SU-DHL-6 (cell line): ENCODE data around the gene MRPS18B.
A peak's percentile ranks its signal among the peaks of the same experiment; 100 is the strongest.

Experiments
- H2AFZ ChIP-seq: fragments of 200-600 bp; sonication (generic); 2 replicates; pipeline ENCODE4 v1.6.1; 2014; ENCODE audit warnings: low read depth, mild to moderate bottlenecking, moderate library complexity, mixed read lengths, antibody characterized with exemption, low read length; ENCODE audit not compliant: severe bottlenecking
- H3F3A ChIP-seq: fragments of 200-600 bp; shearing (Covaris generic); 2 replicates; pipeline ENCODE4 v1.6.0; 2016; ENCODE audit warnings: antibody characterized with exemption, mild to moderate bottlenecking; ENCODE audit not compliant: insufficient read depth
- H3K27ac ChIP-seq: fragments of 200-600 bp; sonication (generic); 2 replicates; pipeline ENCODE4 v1.5.1; 2016; ENCODE audit warnings: low read depth, mild to moderate bottlenecking, low read length, moderate library complexity, mixed read lengths
- H3K27me3 ChIP-seq: fragments of 200-600 bp; sonication (generic), shearing (Covaris generic); 2 replicates; pipeline ENCODE4 v1.6.0; 2014; ENCODE audit warnings: mild to moderate bottlenecking, low read length
- H3K36me3 ChIP-seq: fragments of 200-600 bp; sonication (generic); 2 replicates; pipeline ENCODE4 v1.6.1; 2014; ENCODE audit warnings: mild to moderate bottlenecking, low read length, mixed read lengths
- H3K4me2 ChIP-seq: fragments of 300-600, 200-600 bp; shearing (Covaris generic), sonication (generic); 2 replicates; pipeline ENCODE4 v1.6.0; 2014; ENCODE audit warnings: low read length, low read depth, mild to moderate bottlenecking; ENCODE audit not compliant: poor library complexity, severe bottlenecking
- H3K4me3 ChIP-seq: fragments of 200-600 bp; sonication (generic); 2 replicates; pipeline ENCODE4 v1.5.1; 2014; ENCODE audit warnings: antibody characterized with exemption, low read length, mild to moderate bottlenecking, mixed read lengths; ENCODE audit not compliant: insufficient read depth, poor library complexity, severe bottlenecking
- H3K79me2 ChIP-seq: fragments of 200-600 bp; sonication (generic); 2 replicates; pipeline ENCODE4 v1.6.1; 2014; ENCODE audit warnings: mild to moderate bottlenecking, low read length, moderate library complexity; ENCODE audit not compliant: insufficient read depth
- H3K9ac ChIP-seq: fragments of 200-600 bp; sonication (generic); 2 replicates; pipeline ENCODE4 v1.7.0; 2014; ENCODE audit warnings: mild to moderate bottlenecking, low read length
- H3K9me2 ChIP-seq: fragments of 200-600 bp; sonication (generic); replicated peaks from 2 replicates; pipeline ENCODE4 v1.6.1; 2014; ENCODE audit warnings: low read length; ENCODE audit not compliant: insufficient read depth
- H3K9me3 ChIP-seq: fragments of 200-600 bp; sonication (generic); 2 replicates; pipeline ENCODE4 v1.6.1; 2014; ENCODE audit warnings: low read length, mixed read lengths; ENCODE audit not compliant: insufficient read depth
- H4K20me1 ChIP-seq: fragments of 200-600 bp; sonication (generic); 2 replicates; pipeline ENCODE4 v1.6.1; 2014; ENCODE audit warnings: low read depth, mild to moderate bottlenecking, antibody characterized with exemption, low read length, moderate library complexity, mixed read lengths
- EZH2phosphoT487 ChIP-seq: fragments of 200-600 bp; sonication (generic), shearing (Covaris generic); conservative IDR thresholded peaks from 2 replicates; pipeline ENCODE4 v1.6.1; 2018; ENCODE audit warnings: mild to moderate bottlenecking, antibody characterized with exemption, low read length, moderate library complexity, mixed read lengths
- TF ChIP-seq, protein P1 (sequence below): fragments of 200-600 bp; sonication (generic); IDR thresholded peaks from one replicate; pipeline ENCODE4 v1.5.1; 2017; ENCODE audit warnings: antibody characterized with exemption, mild to moderate bottlenecking, low read length, moderate library complexity; ENCODE audit not compliant: insufficient read depth, poor library complexity, severe bottlenecking

The MRPS18B gene

DNA sequence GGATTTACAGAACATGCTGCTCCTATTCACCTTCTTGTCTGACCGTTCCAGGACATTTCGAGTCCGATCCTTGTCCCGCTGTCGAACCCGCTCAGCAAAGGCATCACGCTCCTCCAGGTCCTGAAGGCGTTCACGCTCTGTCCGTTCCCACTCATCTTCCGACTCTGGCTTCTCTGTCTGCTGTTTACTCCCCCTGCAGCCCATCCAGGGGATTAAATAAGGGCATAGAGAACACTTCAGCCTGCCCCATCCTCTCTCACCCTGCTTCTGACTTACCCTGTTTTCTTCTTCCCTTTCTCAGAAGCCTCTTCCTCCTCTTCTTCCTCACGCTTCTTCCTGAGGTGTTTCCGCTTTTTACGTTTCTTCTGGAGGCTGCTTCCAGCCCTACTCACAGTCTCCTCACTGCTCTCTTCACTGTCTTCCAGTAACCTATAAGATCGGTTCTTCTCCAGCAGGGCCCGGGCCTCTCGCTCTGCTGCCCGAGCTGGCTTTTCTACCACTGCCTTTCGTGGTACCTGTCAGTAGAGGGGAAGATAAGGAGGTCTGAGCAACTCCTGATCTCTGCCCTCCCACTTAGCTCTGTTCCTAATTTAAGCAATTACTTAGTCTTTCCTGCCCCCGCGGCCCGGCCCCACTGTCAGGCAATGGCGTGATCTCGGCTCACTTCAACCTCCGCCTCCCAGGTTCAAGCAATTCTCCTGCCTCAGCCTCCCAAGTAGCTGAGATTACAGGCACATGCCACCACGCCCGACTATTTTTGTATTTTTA lies 53.3 kb downstream of the MRPS18B start:
- Histone ChIP-seq H4K20me1 (no peaks in the 10 kb centered on the region), H3K4me2 (peak overlapping the region; percentile 62), H3K9ac (peak overlapping the region; percentile 76; the same call in 1 of the 2 replicates), H3K9me2 (no peaks in the 10 kb centered on the region), H3K79me2 (peaks cover 14% of the 10 kb centered on the region), H3K27me3 (no peaks in the 10 kb centered on the region), H3K4me3 (no peak overlapping the region), H3K36me3 (peaks cover 7% of the 10 kb centered on the region; the same call in 1 of the 2 replicates), H3K27ac (no peak overlapping the region), H3F3A (peaks cover 16% of the 10 kb centered on the region), H2AFZ (no peak overlapping the region), H3K9me3 (no peaks in the 10 kb centered on the region)
- TF ChIP-seq, protein P1, sequence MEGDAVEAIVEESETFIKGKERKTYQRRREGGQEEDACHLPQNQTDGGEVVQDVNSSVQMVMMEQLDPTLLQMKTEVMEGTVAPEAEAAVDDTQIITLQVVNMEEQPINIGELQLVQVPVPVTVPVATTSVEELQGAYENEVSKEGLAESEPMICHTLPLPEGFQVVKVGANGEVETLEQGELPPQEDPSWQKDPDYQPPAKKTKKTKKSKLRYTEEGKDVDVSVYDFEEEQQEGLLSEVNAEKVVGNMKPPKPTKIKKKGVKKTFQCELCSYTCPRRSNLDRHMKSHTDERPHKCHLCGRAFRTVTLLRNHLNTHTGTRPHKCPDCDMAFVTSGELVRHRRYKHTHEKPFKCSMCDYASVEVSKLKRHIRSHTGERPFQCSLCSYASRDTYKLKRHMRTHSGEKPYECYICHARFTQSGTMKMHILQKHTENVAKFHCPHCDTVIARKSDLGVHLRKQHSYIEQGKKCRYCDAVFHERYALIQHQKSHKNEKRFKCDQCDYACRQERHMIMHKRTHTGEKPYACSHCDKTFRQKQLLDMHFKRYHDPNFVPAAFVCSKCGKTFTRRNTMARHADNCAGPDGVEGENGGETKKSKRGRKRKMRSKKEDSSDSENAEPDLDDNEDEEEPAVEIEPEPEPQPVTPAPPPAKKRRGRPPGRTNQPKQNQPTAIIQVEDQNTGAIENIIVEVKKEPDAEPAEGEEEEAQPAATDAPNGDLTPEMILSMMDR = no peak

DNA sequence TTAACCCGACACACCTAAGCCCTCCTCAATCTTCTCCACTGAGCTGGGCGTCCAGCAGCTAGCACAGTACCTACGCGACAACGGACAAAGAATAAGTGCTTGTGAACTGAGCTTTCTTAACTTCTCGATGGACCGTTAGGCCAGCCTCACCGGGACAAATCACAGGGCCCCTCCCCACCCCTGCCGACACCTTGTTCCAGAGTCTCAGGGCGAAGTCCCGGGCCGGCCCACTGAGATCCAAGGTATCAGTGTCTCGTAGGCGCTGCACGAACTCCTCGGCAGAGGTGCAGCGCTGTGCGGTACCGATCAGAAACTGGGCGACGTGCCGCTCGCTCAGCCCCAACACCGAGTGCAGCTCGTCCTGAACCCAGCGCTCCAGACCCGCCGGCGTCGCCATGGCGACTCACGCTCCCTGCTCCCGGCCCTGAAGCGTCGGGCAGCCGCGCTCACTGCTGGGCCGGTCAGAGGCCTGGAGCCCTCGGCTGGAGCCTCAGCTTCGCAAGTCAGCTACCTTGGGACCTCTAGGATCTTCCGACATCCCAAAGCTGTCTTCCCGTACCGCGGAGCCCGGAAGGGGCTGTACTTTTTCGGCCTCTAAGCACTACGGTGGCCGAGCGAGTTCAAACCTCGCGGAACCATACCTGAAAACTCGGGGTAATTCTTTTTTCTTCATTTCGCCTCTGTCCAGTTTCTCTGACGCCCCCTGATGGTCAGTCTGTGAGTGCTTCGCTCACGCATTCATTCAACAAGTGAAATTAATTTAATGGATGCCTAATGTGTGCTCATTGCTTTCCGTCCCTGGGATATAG lies 55.0 kb downstream of the MRPS18B start, which contains the start of gene DHX16:
DHX16 (minus strand) TSS at position 562 of the 809 bp plus-strand sequence; CDS start at position 397, 165 bp downstream.
- Histone ChIP-seq H2AFZ (peak within 1 kb of the TSS; percentile 75), H3F3A (peaks cover 26% of the 10 kb centered on the region), H3K79me2 (peaks cover 14% of the 10 kb centered on the region), H3K4me2 (peak within 1 kb of the TSS; percentile 62), H3K27ac (peak within 1 kb of the TSS; percentile 20; the same call in 1 of the 2 replicates), H4K20me1 (no peaks in the 10 kb centered on the region), H3K9ac (peak within 1 kb of the TSS; percentile 76), H3K4me3 (peak within 1 kb of the TSS; percentile 91), H3K27me3 (no peaks in the 10 kb centered on the region), H3K9me3 (no peaks in the 10 kb centered on the region), H3K9me2 (no peaks in the 10 kb centered on the region), H3K36me3 (peaks cover 13% of the 10 kb centered on the region; the same call in 1 of the 2 replicates)
- no peak for TF ChIP-seq EZH2phosphoT487
- TF ChIP-seq, protein P1 = peak; percentile 99
